HG03039 (cell line): Measurements from ENCODE around the gene PEX6.
"Not testable (repeated sequence)": the region's sequence is repeated elsewhere in the genome, so short reads cannot be mapped to it uniquely, and the experiment has no call there.

ENCODE experiments used
- ATAC-seq: cut with Tn5 transposase; IDR thresholded peaks from one replicate; pipeline ENCODE4 v1.9.1; 2021; ENCODE audit warnings: mild to moderate bottlenecking, moderate library complexity; ENCODE audit not compliant: unreplicated experiment

Gene PEX6

GRCh38 chr6:43001843-43002242 is 22.9 kb upstream of the PEX6 start:
- ATAC-seq = no peak

GRCh38 chr6:42998205-42998604 is 19.2 kb upstream of the PEX6 start:
- not testable (repeated sequence) for ATAC-seq

GRCh38 chr6:42996513-42996912 is 17.5 kb upstream of the PEX6 start:
- no peak for ATAC-seq

- ATAC-seq = no peak
These were observed 14.5 kb upstream of the PEX6 start for GRCh38 chr6:42993445-42993844.

- ATAC-seq = no peak
These were observed 10.9 kb upstream of the PEX6 start for GRCh38 chr6:42989923-42990322.

- no peak for ATAC-seq
These were observed 9.6 kb upstream of the PEX6 start for GRCh38 chr6:42988486-42989020.

- no peak for ATAC-seq
These were observed 8.8 kb upstream of the PEX6 start for GRCh38 chr6:42987533-42988451.

GRCh38 chr6:42984924-42985475 is 6.0 kb upstream of the PEX6 start:
- no peak for ATAC-seq

- ATAC-seq = peak; percentile 83
These were observed 5.3 kb upstream of the PEX6 start, which contains the start of gene PPP2R5D for GRCh38 chr6:42984001-42984923. Gene PPP2R5D, plus strand, starts transcription at chr6:42984570. Its CDS starts 108 bp downstream, at chr6:42984678.

- no peak for ATAC-seq
These were observed 2.9 kb upstream of the PEX6 start for GRCh38 chr6:42981836-42982235.

GRCh38 chr6:42979523-42980177 is 669 bp upstream of the PEX6 start:
- ATAC-seq = no peak

GRCh38 chr6:42978487-42978838 is 518 bp downstream of the PEX6 start:
- peak; percentile 28 for ATAC-seq

GRCh38 chr6:42974919-42975505 is 4.0 kb downstream of the PEX6 start:
- ATAC-seq = no peak

- ATAC-seq = no peak
These were observed 5.1 kb downstream of the PEX6 start for GRCh38 chr6:42973926-42974325.

GRCh38 chr6:42971746-42972327 is 7.1 kb downstream of the PEX6 start:
- no peak for ATAC-seq

GRCh38 chr6:42970871-42971612 is 7.9 kb downstream of the PEX6 start:
- ATAC-seq = no peak

- ATAC-seq = no peak
These were observed 9.0 kb downstream of the PEX6 start for GRCh38 chr6:42969934-42970333.

GRCh38 chr6:42969431-42969830 is 9.6 kb downstream of the PEX6 start:
- ATAC-seq = no peak

GRCh38 chr6:42968783-42969182 is 10.2 kb downstream of the PEX6 start:
- no peak for ATAC-seq
